ENCODE measurements around the gene ACER3. TPM values are rescaled to one million over a fixed set of nuclear protein-coding genes. Genes with fewer than 3 reads are reported as not detected.

Gene ACER3
- total and polyA plus RNA-seq, 2 experiments from 2014 or later = 6.2 to 26.5 TPM

GRCh38 chr11:76927160-76927559, 66.4 kb downstream of the ACER3 start (continued):
- TF ChIP-seq ETS1 (IDR thresholded peaks at IDR 0.05) = no peak
- no peak for TF ChIP-seq REST (IDR thresholded peaks at IDR 0.05; ENCODE audit: unreplicated experiment)
- no peak for TF ChIP-seq CTCF (conservative IDR thresholded peaks at IDR 0.05; ENCODE audit: low read depth in 2 of 2)
- no peak for TF ChIP-seq JUNB (IDR thresholded peaks at IDR 0.05; ENCODE audit: unreplicated experiment)
- no peak for TF ChIP-seq STAT1 (IDR thresholded peaks at IDR 0.05; ENCODE audit: unreplicated experiment)
- TF ChIP-seq ZNF331 (CRISPR knock-in tag; IDR thresholded peaks at IDR 0.05; ENCODE audit: low read depth) = no peak
- TF ChIP-seq POLR2AphosphoS5 (IDR thresholded peaks at IDR 0.05; ENCODE audit: low read depth) = no peak

GRCh38 chr11:76935042-76935441, 74.3 kb downstream of the ACER3 start:
- no peak for TF ChIP-seq ZNF114 (CRISPR knock-in tag; IDR thresholded peaks at IDR 0.05)

More at GRCh38 chr11:76935042-76935441, 74.3 kb downstream of the ACER3 start:
- ATAC-seq = no peak
- Histone ChIP-seq H3K27ac (ENCODE audit: low read depth) (no peak overlapping the region), H3K36me3 (ENCODE audit: insufficient read depth) (peaks cover 18% of the 10 kb centered on the region), H3F3A (replicated peaks; ENCODE audit: low read depth) (no peaks in the 10 kb centered on the region), H4K20me1 (replicated peaks; ENCODE audit: insufficient read depth) (no peaks in the 10 kb centered on the region), H3K4me3 (no peak overlapping the region), H3K4me2 (no peak overlapping the region), H3K79me2 (replicated peaks; ENCODE audit: insufficient read depth) (no peaks in the 10 kb centered on the region), H2AFZ (no peak overlapping the region), H3K4me1 (ENCODE audit: insufficient read depth) (no peaks in the 10 kb centered on the region), H3K27me3 (ENCODE audit: insufficient read depth) (no peaks in the 10 kb centered on the region), H3K9me2 (ENCODE audit: insufficient read depth) (no peaks in the 10 kb centered on the region)
- peaks cover 44% of the 10 kb centered on the region for H3K36me3 Mint-ChIP-seq (ENCODE audit: low read depth)
- H3K9me3 Mint-ChIP-seq = peaks cover 32% of the 10 kb centered on the region
- no peak overlapping the region for H3K27ac Mint-ChIP-seq
- H3K27me3 Mint-ChIP-seq (ENCODE audit: insufficient read depth, low read depth, poor library complexity) = no peaks in the 10 kb centered on the region
- peak; percentile 49 for DNase-seq (ENCODE audit: low spot score)
- no peaks in the 10 kb centered on the region for H3K4me1 Mint-ChIP-seq
- no peak overlapping the region for H3K4me3 Mint-ChIP-seq
